ENCODE data around the gene LMNTD2. TPM values are rescaled to one million over a fixed set of nuclear protein-coding genes. Genes with fewer than 3 reads are reported as not detected.

The LMNTD2 gene
- total and polyA plus RNA-seq, 2 of the 13 experiments (the other 11 are each of a cell fraction or from before 2014, with no cell fraction given) = 1.1 to 3.1 TPM

GRCh38 chr11:605286-606129 lies 45.0 kb upstream of the LMNTD2 start:
- Histone ChIP-seq H4K20me1 (ENCODE audit: insufficient read depth, low read length) (0 out of 2 replicates have a peak, but pooled peaks cover 4% of the 10 kb centered on the region), H3K27ac (ENCODE audit: extremely low read length, insufficient read depth, low read length) (no peak overlapping the region), H3K27me3 (ENCODE audit: control insufficient read depth in 1 of 2, insufficient read depth in 2 of 2, low read length in 2 of 2) (no peaks in the 10 kb centered on the region), H3K9ac (ENCODE audit: insufficient read depth, low read depth, low read length) (no peak overlapping the region), H3K79me2 (ENCODE audit: insufficient read depth, low read length) (no peaks in the 10 kb centered on the region), H3K36me3 (replicated peaks in 1 of 2; ENCODE audit: control insufficient read depth in 1 of 2, insufficient read depth in 2 of 2, low read length in 2 of 2) (peaks cover 42 to 90% of the 10 kb centered on the region in 2 experiments; a peak in 4 of 5 replicates), H3K4me3 (replicated peaks in 1 of 3; ENCODE audit: insufficient read depth in 1 of 3, low read depth in 2 of 3, low read length in 3 of 3) (no peak overlapping the region), H3K9me3 (ENCODE audit: low read length) (no peaks in the 10 kb centered on the region), H3K4me1 (ENCODE audit: insufficient read depth, low read length) (no peaks in the 10 kb centered on the region), H2AFZ (ENCODE audit: low read length) (no peak overlapping the region), H3K4me2 (ENCODE audit: low read depth, low read length) (no peak overlapping the region)
- in situ Hi-C loops (cut with HindIII; ENCODE audit: extremely low pct_ligation_motif_present, low pct_unique_long_range_greater_than_20kb) = no loop called here
- ChIA-PET POLR2A (no interaction called here), CTCF (ENCODE audit: low intra/inter-chr PET ratio, low total read pairs) (no interaction called here)
- intact Hi-C loops (cut with micrococcal nuclease; ENCODE audit: unreplicated experiment) = no loop called here
- FAIRE-seq = no peak
- no peak for ATAC-seq
- 98% methylated on average over 17 of the region's 33 CpGs for WGBS (ENCODE audit: low lambda C conversion rate)
- TF ChIP-seq ZNF12 (CRISPR knock-in tag; IDR thresholded peaks at IDR 0.05) = no peak
- no peak for TF ChIP-seq ERF (CRISPR knock-in tag; IDR thresholded peaks at IDR 0.05)
- TF ChIP-seq ZNF737 (CRISPR knock-in tag; IDR thresholded peaks at IDR 0.05; ENCODE audit: borderline replicate concordance) = no peak
- TF ChIP-seq POLR2A (IDR thresholded peaks at IDR 0.05; ENCODE audit: insufficient read depth in 1 of 2, low read depth in 2 of 2, low read length in 2 of 2) = 0 out of 4 replicates have a peak, but pooled peaks of 1 of the 2 experiments have one; percentile 22
- TF ChIP-seq ZNF256 (CRISPR knock-in tag; conservative IDR thresholded peaks at IDR 0.05) = no peak
- no peak for TF ChIP-seq ZNF30 (CRISPR knock-in tag; IDR thresholded peaks at IDR 0.05)
- TF ChIP-seq ZNF597 (CRISPR knock-in tag; IDR thresholded peaks at IDR 0.05) = no peak
- no peak for TF ChIP-seq ARHGAP35 (CRISPR knock-in tag; IDR thresholded peaks at IDR 0.05; ENCODE audit: borderline replicate concordance)
- no peak for TF ChIP-seq ZNF563 (CRISPR knock-in tag; IDR thresholded peaks at IDR 0.05)
- BruUV-seq (replicated peaks) = no TSS peak
- DNase-seq (ENCODE audit: low spot score) = no peak

All from HepG2 (cell line).